Inferior parietal cortex (tissue), 1 donor: ENCODE measurements around the gene FIGNL1.
A peak's percentile ranks its signal among the peaks of the same experiment; 100 is the strongest.
"Not testable (repeated sequence)": the region's sequence is repeated elsewhere in the genome, so short reads cannot be mapped to it uniquely, and the experiment has no call there.

ENCODE experiments used
- DNase-seq: peaks from one replicate; pipeline ENCODE4 v3.0.0-alpha.2; 2016; ENCODE audit errors: extremely low spot score

Gene FIGNL1

DNA sequence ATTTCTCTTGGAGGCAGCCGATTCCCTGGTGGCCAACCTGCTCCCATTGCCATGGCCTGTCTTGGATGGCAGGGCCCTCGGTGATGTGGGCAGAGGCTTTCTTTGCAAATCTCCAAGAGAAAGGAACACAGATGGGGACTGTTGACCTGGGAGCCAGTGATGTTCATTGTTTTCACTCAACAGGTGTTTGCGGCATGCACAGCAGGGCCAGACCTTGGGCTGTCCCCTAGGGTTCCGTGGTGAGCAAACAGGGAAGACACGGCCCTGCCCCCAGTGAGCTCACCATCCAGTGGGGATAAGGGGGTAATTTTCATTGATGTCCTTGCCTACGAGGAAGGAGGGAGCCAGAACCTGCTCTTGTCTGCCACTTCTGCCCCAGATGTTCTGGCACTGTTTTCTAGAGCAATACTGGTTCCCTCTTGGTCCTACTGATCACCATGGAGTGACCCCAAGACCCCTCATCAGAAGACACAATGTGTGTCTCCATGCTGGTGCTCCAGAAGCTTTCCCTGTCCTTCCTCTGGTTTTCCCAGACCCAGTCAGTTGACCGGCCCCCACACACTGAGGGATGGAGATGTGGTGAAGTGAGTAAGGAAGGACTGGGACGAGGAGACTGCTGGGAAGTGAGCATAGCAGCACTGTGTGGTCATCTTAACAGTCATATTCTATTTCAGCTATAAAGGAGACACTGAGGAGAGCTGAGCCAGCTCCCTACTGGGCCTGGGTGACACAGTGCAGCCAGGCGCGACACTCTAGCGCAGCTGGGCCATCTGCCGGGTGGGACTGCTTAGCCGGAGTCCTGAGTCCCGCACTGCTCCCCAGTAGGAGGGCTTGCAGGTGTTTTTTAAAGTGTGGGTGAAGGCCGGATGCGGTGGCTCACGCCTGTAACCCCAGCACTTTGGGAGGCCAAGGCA is 20.4 kb upstream of the FIGNL1 start:
- DNase-seq, result no peak

DNA sequence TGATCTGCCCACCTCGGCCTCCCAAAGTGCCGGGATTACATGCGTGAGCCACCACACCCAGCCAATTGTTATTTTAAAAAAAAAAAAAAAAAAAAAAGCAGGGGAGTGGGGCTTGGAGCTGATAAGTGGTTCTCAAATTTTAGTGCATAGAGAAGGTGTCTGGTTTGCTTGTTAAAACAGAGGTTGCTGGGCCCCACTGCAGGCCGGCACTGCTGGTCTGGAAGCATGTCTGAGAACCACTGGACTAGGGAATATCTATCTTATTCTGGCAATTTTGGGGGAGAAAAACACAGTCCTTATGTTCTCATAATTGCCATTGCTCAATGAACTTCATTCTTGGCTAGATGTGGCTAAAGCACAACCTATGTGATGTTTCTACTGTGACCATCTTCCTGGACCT is 19.0 kb upstream of the FIGNL1 start:
- no peak for DNase-seq

DNA sequence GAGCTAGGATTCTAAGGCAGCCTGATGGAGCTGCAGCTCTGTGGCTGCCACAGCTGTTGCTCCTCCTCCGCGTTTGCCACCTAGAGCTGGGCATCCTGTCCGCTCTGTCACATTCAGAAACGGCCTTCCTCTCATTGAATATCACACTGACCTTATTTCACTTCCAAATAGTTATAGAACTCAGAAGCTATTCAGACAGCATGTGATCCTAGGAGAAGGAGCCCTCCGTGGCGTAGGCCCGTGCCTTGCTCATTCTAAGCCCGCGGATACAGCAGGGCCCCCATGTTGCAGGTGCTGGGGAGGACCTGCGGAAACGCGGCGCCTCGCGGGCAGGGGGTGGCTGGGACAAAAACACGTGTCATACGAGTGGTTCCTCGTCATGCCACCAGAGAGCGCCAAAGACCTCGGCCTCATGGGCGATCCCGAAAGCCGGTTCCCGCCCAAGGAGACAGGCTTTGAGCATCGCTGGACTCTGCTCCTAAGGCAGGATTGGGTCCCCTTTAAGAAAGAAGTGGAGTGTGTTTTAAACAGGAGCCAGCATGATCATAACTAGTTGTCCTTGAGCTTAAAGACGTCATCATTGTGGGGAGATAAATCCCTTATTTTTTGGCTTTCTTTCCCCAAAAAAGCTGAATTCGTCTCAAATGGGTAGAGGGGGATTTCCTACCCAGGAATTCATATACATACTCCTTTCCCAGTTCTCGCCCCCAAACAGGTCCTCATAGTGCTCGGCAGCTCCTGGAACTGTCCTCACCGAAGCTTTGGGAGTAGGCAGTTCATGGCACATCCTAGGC is 17.9 kb upstream of the FIGNL1 start:
- DNase-seq, result peak; percentile 84

DNA sequence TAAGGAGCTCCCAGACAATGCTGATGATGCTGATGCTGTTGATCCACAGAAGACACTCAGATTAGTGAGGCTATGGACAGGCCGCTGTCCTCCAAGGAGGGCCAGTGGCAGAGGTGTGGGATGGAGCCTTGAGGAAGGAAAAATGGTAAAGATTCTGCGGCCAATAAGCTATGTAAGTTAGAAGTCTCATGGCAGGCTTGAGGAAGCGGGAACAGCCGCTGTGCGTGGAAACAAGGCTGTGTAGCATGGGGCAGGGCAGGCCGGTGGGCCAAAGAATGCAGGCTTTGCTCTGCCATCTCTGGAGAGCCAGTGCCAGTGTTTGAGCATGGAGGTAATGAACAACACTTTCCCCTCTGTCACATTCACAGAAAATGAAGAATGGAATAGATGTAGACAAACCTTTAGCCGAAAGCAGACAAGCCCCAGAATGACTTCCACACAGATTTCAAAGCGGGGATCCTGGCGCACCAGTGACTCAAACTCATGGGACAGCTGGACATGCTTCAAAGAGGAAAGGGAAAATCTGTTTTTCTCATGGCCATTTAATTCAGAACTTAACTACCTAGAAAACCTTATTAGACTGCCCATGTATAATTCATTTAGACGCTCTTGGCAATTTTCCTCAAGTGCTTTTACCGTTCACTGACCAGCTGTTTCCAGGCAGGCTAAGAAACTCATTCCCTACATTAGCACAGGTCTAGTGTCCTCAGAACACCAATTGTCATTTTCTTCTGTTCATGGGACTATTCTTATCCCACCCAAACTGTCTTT is 16.9 kb upstream of the FIGNL1 start:
- peak; percentile 5 for DNase-seq

DNA sequence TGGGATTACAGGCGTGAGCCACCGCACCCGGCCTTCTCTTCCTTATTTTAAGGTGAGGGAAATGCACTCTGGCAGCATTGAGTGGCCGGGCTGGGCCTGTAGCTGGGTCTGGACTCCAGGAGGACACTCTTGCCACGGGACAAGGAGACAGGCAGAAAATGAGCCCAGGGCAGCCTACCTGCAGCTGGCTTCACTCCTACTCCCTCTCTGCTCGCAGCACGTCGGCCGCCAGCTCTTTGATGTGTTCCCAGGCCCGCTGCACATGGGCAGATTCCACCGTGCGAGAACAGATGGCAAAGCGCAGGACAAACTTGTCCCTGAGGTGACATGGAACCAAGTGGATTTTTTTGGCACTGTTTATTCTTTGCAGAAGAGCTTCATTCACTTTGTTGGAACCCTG is 12.9 kb upstream of the FIGNL1 start:
- DNase-seq, result no peak

DNA sequence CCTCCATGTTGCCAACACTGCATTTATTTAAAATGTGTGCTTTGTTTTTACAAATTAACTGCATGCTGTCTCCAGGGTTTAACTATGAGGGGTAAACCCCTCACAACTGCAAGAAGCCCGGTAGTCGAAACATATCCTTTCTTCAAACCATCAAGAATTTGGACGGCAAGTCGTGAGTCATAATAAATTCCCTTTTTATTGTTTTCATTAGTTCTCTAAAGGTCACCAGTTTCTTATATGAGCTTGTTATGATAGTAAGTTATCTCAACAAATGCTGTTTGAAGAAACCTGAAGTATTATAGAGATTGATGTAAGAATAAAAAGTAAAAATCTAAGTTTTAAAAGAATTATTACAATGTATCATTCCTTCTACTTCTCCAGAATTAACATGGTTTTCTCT is 12.2 kb upstream of the FIGNL1 start:
- DNase-seq, result no peak

DNA sequence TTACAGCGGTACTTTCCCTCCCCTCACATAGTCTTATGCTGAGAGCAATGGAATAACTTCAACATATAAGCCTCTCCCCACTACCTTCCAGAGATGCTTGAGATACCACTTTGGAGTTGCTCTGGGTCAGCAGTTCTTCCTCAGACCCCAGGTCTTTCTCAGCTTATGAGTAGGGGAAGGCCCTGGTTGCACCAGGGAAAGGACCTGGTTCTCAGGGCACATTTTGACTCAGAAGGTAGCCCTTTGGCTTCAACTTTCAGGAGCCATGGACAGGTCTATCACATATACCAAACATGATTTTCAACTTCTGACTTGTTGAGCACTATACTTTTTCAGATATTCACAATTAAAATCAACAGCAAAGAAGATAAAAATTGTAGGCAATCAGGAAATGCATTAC is 11.5 kb upstream of the FIGNL1 start:
- DNase-seq, result no peak

DNA sequence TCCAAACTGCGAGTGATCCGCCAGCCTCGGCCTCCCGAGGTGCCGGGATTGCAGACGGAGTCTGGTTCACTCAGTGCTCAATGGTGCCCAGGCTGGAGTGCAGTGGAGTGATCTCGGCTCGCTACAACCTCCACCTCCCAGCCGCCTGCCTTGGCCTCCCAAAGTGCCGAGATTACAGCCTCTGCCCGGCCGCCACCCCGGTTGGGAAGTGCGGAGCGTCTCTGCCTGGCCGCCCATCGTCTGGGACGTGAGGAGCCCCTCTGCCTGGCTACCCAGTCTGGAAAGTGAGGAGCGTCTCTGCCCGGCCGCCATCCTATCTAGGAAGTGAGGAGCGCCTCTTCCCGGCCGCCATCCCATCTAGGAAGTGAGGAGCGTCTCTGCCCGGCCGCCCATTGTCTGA is 9.0 kb upstream of the FIGNL1 start:
- not testable (repeated sequence) for DNase-seq

DNA sequence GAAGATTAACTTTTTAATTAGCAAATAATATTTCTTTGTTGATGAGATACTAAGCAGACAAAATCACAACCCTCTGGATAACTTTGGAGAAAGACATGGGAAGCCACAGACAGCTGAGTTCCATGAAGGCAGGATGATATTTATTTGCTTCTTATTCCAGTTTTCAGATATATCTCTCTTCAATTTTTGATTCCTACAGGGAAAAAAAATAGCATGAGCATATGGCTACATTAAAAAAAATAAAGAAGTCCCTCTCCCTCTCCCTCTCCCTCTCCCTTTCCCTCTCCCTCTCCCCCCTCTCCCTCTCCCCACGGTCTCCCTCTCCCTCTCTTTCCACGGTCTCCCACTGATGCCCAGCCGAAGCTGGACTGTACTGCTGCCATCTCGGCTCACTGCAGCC is 8.5 kb upstream of the FIGNL1 start:
- not testable (repeated sequence) for DNase-seq

DNA sequence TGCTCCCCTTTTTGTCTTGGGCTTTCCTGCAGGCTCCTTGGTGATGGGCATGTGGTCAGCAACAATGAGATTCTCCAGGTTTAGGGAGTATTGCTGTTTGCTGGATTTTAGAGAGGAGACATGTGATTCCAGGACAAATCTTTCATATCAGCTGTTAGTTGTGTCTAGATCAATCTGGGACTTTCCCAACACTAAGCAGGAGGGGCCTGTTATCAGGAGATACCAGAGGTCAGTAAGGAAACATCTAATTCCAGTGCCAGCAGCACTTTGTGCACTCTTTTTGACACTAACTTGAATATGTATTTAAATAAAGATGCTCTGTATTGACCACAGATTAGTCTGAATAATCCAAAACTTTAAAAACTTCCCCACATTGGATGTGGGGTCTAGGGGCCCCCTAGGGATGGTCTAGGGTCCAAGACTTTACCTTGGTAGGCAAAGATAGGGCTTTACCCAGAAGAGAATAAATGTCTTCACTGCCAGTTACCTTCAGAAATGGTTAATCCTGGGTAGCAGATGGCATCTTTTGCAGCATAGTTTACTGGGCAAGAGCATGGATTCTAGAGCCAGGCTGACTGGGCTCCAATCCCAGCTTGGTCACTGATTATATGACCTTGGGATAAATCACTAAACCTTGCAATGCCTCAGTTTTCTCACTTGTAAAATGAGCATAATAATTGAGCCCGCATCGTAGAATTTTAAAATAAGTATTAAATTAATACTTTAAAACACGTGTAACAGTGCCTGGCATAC is 6.4 kb upstream of the FIGNL1 start:
- no peak for DNase-seq

DNA sequence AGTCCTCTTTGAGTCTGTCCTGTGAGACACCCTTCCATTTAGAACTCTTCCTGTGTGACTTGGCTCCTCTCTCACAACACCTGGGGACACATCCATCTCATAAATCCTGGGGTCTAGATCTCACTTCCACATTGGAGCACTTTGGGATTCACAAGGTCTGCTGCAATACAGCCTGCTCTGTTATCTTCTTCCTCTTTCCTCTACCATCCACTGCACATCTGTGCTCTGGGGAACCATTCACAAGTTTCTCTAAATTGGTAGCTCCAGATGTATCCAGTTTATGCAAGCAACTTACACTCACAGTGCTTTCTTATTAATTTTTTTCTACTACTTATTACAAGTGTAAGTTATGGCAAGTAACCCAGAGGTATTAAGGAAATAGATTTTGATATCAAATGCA is 5.5 kb upstream of the FIGNL1 start:
- DNase-seq, result no peak

DNA sequence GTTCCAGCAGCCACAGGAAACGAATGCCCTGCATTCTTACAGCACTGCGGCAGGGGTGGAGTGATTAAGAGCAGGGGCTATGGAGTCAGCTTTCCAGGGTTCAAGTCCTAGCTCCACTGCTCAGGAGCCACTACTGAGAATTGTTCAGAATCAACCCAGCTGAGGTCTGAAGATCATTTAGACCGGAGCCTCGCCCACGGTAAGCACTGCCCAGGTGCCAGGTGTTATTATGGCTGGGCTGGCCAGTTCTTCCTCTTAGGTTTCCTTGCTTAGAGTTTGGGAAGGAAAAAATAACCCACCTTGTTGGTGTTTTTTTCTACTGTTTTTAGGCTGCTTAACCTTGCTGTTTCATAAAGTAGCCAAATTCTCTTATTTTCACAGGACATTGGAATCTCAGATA is 4.8 kb upstream of the FIGNL1 start:
- no peak for DNase-seq

DNA sequence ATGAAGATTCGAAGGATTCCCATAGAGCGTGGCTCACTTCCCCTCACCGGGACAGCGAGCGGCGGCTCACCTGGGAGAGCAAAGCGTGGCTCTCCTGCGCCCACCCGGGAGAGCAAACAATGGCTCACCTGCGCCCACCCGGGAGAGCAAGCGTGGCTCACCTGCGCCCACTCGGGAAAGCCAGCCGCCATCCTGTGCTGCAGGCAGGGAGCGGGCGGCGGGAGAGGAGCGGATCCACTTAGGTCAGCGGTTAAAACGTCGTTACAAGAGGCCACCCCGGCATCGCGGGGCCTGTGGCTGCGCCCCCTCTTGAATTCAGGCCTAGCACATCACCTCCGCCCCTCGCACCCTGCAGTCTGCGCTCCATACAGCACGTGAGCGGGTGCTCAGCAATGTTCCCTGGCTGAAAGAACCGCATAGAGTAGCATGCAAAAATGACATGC is 461 bp upstream of the FIGNL1 start:
- DNase-seq, result no peak

DNA sequence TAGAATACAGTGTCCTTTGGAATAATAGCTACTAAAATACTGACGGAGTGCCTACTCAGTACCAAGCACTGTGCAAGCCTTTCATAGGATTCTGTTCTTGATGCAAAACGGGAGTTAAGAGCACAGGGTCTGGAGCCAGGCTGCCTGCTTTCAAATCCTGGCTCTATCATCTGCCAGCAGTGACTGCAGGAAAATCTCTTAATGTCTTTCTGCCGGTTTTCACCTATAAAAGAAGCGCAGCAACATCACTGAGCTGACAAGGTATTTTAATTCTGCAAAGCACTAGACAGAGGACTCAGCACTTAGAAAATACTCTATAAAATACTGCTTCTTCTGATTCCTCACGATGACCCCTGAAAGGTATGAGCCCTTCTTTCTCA is 659 bp downstream of the FIGNL1 start:
- no peak for DNase-seq

DNA sequence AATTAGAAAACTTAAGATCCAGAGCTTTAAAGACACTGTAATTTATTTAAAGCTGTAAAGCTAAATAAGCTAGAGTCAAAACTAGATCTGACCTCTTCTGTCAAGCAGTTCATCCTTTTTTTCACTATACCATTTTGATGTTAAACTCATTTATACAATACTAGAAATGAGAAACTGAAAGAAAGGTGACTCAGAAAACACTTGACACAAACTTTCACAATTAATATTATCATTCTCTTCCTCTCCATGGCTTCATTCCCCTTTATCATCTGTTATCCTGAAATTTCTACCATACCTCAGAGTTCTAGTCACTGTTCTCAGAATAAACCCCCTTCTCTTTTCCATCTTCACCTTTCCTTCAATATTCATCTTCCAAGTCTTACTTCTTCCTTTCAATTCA is 1.3 kb downstream of the FIGNL1 start:
- DNase-seq, result no peak

DNA sequence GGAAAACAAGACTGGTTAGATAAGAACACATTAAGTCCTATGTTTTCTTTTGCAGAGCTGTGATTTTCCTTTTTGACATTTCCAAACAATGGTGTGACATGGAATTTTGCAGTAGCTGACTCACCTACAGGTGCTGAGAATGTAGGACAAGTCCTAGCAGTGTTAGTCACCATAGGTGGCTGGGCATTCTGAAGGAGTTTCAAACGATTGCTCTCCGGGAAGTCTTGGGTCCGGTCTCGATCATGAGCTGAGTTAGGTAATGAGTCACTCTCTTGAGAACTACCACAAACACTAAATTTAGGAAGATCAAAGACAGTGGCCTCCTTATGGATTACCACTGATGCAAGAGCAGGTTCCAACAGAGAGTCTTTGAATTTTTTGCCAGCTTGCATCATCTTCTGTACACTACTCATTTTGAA is 3.6 kb downstream of the FIGNL1 start:
- no peak for DNase-seq

DNA sequence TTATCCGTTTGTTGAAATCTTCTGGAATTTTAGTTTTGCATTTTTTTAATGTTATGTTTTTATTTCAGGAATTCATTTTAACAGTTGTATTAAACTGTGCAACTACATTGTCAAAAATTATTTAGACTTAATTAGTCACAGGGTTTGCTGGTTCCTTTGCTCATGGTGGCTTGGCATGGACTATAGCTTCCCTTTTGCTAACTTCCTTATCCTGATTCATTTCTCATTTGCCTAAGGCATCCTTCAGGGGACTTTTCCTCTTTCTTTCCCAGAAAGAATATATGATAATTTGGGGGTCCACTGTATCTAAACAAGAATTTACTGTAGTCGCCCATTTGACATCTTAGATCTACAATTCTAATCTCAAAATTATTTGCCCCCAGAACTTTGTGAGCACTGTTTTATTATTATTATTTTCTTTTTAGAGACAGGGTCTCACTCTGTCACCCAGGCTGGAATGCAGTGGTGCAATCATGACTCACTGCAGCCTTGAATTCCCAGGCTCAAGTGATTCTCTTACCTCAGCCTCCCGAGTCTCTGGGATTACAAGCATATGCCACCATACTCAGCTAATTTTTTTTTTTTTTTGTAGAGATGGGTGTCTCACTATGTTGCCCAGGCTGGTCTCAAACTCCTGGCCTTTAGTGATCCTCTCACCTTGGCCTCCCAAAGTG is 13.9 kb downstream of the FIGNL1 start:
- no peak for DNase-seq

DNA sequence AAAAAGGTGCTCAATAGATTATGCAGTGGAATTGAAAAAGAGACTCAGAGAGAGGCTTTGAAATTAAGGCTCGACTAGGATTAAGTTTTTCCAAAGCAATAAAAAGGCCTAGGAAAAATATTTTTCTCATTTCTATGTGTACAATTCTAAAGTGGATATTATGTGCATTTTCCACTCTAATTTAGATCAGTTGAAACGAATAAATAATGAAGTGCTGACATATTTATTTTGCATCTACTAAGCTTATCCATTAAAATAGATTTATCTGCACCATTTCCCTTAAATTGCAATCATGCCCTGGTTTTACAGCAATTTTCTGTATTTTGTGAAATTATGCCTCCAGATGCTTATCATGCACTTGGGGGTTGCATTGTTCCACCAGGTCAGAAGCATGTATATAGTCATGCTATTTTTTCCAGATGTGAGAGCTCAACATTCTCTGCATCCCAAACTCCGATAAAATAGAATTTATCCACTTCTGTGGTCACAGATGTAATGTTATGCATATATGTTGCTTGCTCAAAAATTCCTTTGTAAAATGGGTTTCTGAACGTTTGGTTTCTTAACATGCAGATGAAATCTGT is 18.3 kb downstream of the FIGNL1 start:
- no peak for DNase-seq

DNA sequence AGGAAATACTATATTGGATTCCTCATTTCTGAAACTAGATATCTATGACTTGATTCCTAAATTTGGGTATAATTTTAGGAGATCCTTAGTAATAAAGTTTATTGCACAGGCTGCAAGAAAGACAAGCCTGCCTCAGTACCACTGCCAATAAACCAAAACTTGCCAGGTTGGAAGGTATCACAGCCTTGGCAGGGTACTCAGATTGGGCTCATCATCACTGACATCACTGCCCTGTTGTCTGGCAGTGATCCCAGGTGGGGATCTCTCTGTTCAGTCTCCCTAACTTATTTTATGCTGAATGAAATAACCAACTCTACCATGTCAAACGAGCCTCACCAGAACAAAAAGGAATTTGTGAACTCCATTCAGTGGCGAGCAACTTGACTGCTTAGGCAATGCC is 18.8 kb downstream of the FIGNL1 start:
- DNase-seq, result no peak

DNA sequence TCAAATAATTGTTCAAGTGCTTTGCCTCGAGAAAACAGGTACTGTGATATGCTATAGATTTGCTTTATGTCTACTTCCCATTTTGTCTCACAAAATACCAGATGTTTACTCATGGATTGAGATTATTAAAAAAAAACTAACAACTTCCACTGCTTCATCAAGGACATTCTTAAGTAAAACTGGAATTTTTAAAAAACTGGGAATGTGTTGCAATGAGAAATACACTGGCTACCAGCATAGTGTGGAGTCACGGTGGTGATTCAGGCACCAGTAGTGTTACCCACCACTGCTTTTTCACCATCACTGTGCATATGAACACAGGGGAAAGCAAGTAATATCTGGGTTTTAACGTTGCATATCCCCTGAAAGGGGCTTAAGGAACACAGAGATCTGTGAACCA is 21.2 kb downstream of the FIGNL1 start:
- DNase-seq, result no peak

DNA sequence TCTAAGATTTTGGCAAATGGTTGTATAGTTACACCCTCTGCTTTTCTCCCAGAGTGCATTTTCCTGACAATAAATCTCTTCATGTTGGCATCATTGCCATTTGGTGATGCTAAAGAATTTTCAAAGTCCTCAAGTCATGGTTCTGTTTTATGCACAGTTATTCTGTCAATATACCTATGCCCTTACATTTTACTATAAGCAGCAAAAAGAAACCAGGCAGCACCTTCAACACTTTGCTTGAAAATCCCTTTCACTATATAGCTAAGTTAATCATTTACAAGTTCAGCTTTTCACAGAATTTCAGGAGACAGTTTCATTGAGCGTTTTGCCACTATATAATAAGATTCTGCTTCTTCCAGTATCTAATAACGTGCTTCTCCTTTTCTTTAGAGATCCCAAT is 22.6 kb downstream of the FIGNL1 start:
- DNase-seq, result no peak
